ENCODE data around the gene PPP1R16B.

PPP1R16B gene

GRCh38 chr20:38805502-38805957 is at the start of gene PPP1R16B:
Gene PPP1R16B, plus strand, starts transcription at chr20:38805697. Its CDS starts 30,229 bp downstream, at chr20:38835926.
- DNase-seq = no peak

- DNase-seq = no peak
These were observed 48.2 kb upstream of the PPP1R16B start for GRCh38 chr20:38757145-38757775.

- DNase-seq = no peak
These were observed 46.4 kb upstream of the PPP1R16B start for GRCh38 chr20:38759106-38759505.

- DNase-seq = no peak
These were observed 44.5 kb upstream of the PPP1R16B start for GRCh38 chr20:38760978-38761377.

GRCh38 chr20:38762174-38762573 is 43.3 kb upstream of the PPP1R16B start:
- no peak for DNase-seq

GRCh38 chr20:38763616-38764015 is 41.9 kb upstream of the PPP1R16B start:
- no peak for DNase-seq

GRCh38 chr20:38764567-38765318 is 40.8 kb upstream of the PPP1R16B start:
- no peak for DNase-seq

GRCh38 chr20:38766071-38766470 is 39.4 kb upstream of the PPP1R16B start:
- DNase-seq = no peak

- DNase-seq = no peak
These were observed 35.9 kb upstream of the PPP1R16B start for GRCh38 chr20:38769376-38770295.

- DNase-seq = no peak
These were observed 35.0 kb upstream of the PPP1R16B start for GRCh38 chr20:38770546-38770945.

- no peak for DNase-seq
These were observed 34.5 kb upstream of the PPP1R16B start for GRCh38 chr20:38770970-38771369.

- DNase-seq = no peak
These were observed 33.9 kb upstream of the PPP1R16B start for GRCh38 chr20:38771621-38772020.

- DNase-seq = peak; percentile 23
These were observed 31.3 kb upstream of the PPP1R16B start for GRCh38 chr20:38774167-38774566.

- no peak for DNase-seq
These were observed 29.1 kb upstream of the PPP1R16B start for GRCh38 chr20:38776363-38776762.

- no peak for DNase-seq
These were observed 26.0 kb upstream of the PPP1R16B start for GRCh38 chr20:38779247-38780097.

GRCh38 chr20:38782275-38782674 is 23.2 kb upstream of the PPP1R16B start:
- no peak for DNase-seq

- DNase-seq = no peak
These were observed 17.6 kb upstream of the PPP1R16B start for GRCh38 chr20:38787870-38788269.

GRCh38 chr20:38789503-38790199 is 15.8 kb upstream of the PPP1R16B start:
- DNase-seq = no peak

- DNase-seq = peak; percentile 39
These were observed 15.1 kb upstream of the PPP1R16B start for GRCh38 chr20:38790200-38791053.

GRCh38 chr20:38791291-38791690 is 14.2 kb upstream of the PPP1R16B start:
- DNase-seq = no peak

- no peak for DNase-seq
These were observed 13.6 kb upstream of the PPP1R16B start for GRCh38 chr20:38791940-38792339.
